A549 treated with Hydrocortisone at 1 μM for 4 hours (cell line): ENCODE measurements around the gene PPP1CA. TPM values are rescaled to one million over a fixed set of nuclear protein-coding genes. Genes with fewer than 3 reads are reported as not detected.

Experiments
- total RNA-seq: library from RNA; stranded (reverse); fragments of 200-300 nt; extraction: Qiagen RNA extraction; gene quantifications from 5 replicates; pipeline ENCODE4 v1.2.3, GENCODE V29; 2022

PPP1CA gene
- 271 to 298 TPM (median 288 TPM) in 5 replicates for total RNA-seq

GRCh38 chr11:67401495-67402191, at the start of gene PPP1CA:
Gene PPP1CA, minus strand, starts transcription at chr11:67401858. Its CDS starts 76 bp downstream, at chr11:67401782.

GRCh38 chr11:67437082-67437808, 35.6 kb upstream of the PPP1CA start, which contains the start of gene PTPRCAP:
Gene PTPRCAP, minus strand, starts transcription at chr11:67437682. Its CDS starts 63 bp downstream, at chr11:67437619.

DNA sequence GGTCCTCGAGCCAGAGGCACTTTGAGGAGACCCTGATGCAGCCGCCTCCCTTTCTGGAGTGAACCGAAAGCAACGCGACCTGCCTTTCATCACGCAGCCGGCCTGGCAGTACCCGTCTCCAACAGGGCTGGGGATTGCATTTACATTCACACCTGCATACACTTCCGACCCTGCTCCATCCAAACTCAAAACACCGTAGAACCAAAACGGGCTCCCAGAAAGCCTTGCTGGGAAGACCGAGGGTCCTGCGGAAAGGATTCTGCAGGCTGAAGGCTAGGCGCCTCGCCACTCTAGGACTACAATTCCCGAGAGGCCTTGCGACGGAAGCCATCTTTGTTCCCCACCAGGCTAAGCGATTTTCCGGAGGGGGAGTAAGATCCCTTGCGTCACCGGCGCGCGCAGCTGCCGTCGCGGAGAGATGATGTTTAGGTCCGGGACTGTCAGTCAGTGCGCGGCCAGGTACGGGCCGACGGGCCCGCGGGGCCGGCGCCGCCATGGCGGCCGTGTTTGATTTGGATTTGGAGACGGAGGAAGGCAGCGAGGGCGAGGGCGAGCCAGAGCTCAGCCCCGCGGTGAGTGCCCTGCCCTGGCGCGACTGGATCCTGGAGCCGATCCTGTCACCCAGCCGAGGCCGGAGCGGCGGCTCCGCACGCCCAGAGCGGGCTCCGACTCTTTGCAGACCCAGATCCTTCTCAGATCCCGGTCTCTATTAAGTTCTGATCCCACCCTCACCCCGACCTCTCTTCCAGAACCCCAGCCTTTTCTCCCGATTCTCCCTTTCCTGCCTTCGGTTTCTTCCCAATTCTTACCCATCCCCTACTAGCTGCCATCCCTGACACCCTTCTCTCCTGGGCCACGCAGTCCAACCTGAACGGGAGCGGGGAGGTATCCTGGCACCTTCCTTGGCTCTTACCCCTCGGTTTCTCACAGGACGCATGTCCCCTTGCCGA, 26.7 kb upstream of the PPP1CA start, which contains the start of gene RPS6KB2:
Gene RPS6KB2 (plus strand): TSS at position 443 of the 950 bp plus-strand sequence. CDS start 52 bp downstream, at position 495.

DNA sequence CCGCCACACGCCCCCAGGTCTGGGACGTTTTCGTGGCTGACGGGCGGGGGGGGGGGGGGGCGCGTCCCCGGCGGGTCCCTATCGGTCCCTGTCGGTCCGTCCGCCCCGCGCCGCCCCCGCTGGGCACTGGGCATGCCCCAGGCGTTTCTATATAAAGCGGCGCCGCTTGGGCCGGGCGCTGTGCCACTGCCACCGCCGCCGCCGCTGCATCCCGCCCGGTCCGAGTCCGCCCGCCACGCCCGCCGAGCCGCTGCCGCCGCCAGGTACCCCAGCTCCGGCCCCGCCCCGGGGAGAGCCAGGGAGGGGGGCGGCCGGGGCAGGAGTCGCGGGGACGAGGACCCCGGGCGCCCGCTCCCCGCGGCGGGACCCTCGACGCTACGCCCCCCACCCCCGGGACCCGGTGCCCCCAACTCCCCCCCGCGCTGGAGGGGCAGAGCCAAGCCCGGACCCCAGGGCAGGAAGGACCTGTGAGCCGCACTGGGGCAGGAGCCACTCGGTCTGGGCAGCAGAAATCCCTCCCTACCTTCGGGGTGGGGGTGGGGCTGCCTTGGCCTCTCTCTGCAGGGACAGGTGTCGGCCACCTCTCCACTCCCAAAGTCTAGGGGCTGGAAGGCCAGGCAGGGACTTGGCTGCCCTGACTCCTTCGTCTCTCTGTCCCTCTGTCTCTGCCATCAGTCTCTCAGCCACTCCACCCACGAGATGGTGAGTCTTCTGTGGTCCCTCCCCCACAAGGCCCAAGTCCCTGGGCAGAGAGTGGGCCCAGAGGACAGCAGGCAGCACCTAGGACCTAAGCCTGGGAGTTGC, 14.0 kb upstream of the PPP1CA start, which contains the start of gene CARNS1:
Gene CARNS1 (plus strand): TSS at position 178 of the 804 bp plus-strand sequence. CDS start 522 bp downstream, at position 700.

GRCh38 chr11:67391304-67392182, 10.1 kb downstream of the PPP1CA start, which contains the start of gene RAD9A:
Gene RAD9A, plus strand, starts transcription at chr11:67391986. Its CDS starts 59 bp downstream, at chr11:67392045.

DNA sequence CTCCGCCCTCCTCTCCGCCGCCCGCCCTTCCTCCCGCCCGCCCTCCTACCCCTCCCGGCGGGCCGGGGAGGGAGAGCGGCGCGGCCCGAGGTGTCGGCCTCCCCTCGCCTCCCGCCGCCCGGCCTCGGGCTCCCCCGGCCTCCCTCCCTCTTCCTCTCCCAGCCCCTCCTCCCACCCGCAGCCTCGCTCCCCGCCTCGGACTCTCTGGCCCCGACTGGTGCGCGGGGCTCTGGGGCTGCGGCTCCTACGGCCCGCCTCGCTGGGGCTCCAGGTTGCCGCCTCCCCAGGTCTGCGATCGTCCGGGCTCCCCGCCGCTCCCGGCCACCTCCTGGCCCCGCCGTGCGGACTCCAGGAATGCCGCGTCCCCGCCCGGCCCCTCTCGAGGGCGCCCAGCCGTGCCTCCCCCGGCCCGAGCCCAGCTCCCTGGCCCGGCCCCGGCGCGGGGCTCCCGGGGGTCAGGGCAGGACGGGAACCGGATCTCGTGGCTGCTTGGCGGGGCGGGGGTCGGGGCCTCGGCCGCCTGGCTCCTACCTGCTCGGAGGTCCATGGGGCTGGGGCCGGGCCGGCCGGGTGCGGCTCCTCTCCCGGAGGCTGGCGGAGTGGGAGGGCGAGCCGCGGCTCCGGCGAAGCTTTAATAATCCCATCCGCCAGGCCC, 28.5 kb downstream of the PPP1CA start, which contains the start of gene CLCF1:
Gene CLCF1 (minus strand): TSS at position 606 of the 655 bp plus-strand sequence. CDS start 59 bp downstream, at position 547.

DNA sequence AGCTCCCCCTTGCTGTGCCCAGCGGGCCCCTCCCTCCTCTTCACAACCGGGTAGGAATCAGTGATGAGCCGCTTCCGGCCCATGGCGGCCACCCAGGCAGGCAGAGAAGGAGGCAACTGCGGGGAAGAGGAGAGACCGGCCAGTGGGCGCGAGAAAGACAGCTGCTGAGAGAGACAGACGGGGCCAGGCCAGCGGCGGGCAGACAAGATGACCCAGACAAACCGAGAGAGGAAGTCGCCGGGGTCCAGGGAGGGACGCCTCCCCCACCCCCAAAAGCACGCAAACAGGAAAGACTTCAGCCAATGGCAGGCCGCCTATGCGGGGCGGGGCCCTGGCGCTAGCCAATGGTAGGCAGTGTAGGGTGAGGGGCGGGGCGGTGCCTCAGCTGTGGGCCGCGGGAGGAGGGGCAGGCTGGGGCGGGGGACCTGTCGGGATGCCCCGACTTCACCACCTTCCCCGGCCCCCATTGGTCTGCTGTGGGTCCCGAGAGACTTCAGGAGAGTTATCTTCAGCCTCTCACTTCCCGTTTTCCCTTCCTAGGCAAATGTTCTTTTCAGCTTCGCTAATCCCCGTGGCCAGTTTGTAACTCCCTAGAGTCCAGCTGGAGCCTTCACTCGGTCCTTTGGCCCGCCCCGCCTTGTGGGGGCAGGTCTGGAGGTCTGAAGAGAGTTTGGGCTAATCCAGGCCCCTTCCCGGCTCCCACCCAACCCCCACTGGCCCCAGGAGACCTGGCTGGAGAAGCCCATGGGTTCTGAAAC, 48.2 kb downstream of the PPP1CA start, which contains the start of gene POLD4:
Gene POLD4 (minus strand): TSS at position 230 of the 758 bp plus-strand sequence. CDS start 147 bp downstream, at position 83.

Other genes with a start within 250 kb of the PPP1CA start
- gene GRK2, start 135.4 kb downstream of the PPP1CA start, total RNA-seq: 34.1 to 36.3 TPM (median 34.1 TPM) in 5 replicates
- gene ANKRD13D, start 112.6 kb downstream of the PPP1CA start, total RNA-seq: 20.8 to 26.3 TPM (median 21.8 TPM) in 5 replicates
- 19.1 to 27.8 TPM (median 20.9 TPM) in 5 replicates for gene SSH3, start 98.3 kb downstream of the PPP1CA start, total RNA-seq
- gene POLD4, start 48.3 kb downstream of the PPP1CA start, total RNA-seq: 182 to 235 TPM (median 222 TPM) in 5 replicates
- gene CLCF1, start 28.3 kb downstream of the PPP1CA start, total RNA-seq: 33.7 to 40.0 TPM (median 37.6 TPM) in 5 replicates
- 20.5 to 32.2 TPM (median 25.8 TPM) in 5 replicates for gene RAD9A, start 9.9 kb downstream of the PPP1CA start, total RNA-seq
- 0.09 to 0.22 TPM (median 0.15 TPM) in 4 of 5 replicates, not detected in the other for gene TBC1D10C, start 2.2 kb upstream of the PPP1CA start, total RNA-seq
- gene CARNS1, start 13.8 kb upstream of the PPP1CA start, total RNA-seq: 0.09 to 0.20 TPM (median 0.12 TPM) in 5 replicates
- 47.0 to 52.0 TPM (median 47.7 TPM) in 5 replicates for gene RPS6KB2, start 26.6 kb upstream of the PPP1CA start, total RNA-seq
- gene PTPRCAP, start 35.8 kb upstream of the PPP1CA start, total RNA-seq: 0.17 to 0.37 TPM (median 0.28 TPM) in 5 replicates
- gene CORO1B, start 41.6 kb upstream of the PPP1CA start, total RNA-seq: 55.7 to 65.2 TPM (median 62.1 TPM) in 5 replicates
- gene GPR152, start 50.9 kb upstream of the PPP1CA start, total RNA-seq: 0.07 TPM in 1 of 5 replicates, not detected in the others
- not detected in 5 replicates for gene CABP4, start 53.5 kb upstream of the PPP1CA start, total RNA-seq
- 42.9 to 66.4 TPM (median 56.2 TPM) in 5 replicates for gene TMEM134, start 67.4 kb upstream of the PPP1CA start, total RNA-seq
- 42.7 to 46.9 TPM (median 43.8 TPM) in 5 replicates for gene AIP, start 81.2 kb upstream of the PPP1CA start, total RNA-seq
- gene PITPNM1, start 103.5 kb upstream of the PPP1CA start, total RNA-seq: 28.4 to 41.3 TPM (median 37.8 TPM) in 5 replicates
- gene CDK2AP2, start 106.3 kb upstream of the PPP1CA start, total RNA-seq: 55.4 to 86.7 TPM (median 82.4 TPM) in 5 replicates
- not detected in 5 replicates for gene CABP2, start 121.6 kb upstream of the PPP1CA start, total RNA-seq
- gene GSTP1, start 182.0 kb upstream of the PPP1CA start, total RNA-seq: 1,366 to 1,708 TPM (median 1,625 TPM) in 5 replicates
- gene NDUFV1, start 205.1 kb upstream of the PPP1CA start, total RNA-seq: 138 to 151 TPM (median 143 TPM) in 5 replicates
- gene NUDT8, start 228.1 kb upstream of the PPP1CA start, total RNA-seq: 6.7 to 15.0 TPM (median 12.2 TPM) in 5 replicates
- not detected in 5 replicates for gene TBX10, start 237.9 kb upstream of the PPP1CA start, total RNA-seq
- 0.78 to 1.9 TPM (median 1.2 TPM) in 5 replicates for gene ACY3, start 248.9 kb upstream of the PPP1CA start, total RNA-seq